GM23248 (cell line): ENCODE data around the gene KRT39.

ENCODE experiments used
- EZH2 ChIP-seq: fragments of 200-600 bp; sonication (generic); IDR thresholded peaks from 2 replicates; pipeline ENCODE4 v1.6.1; 2018; ENCODE audit warnings: antibody characterized with exemption, mild to moderate bottlenecking; ENCODE audit not compliant: insufficient read depth, poor library complexity, severe bottlenecking
- EZH2phosphoT487 ChIP-seq: fragments of 200-600 bp; sonication (generic); IDR thresholded peaks from 2 replicates; pipeline ENCODE4 v1.6.1; 2018; ENCODE audit warnings: antibody characterized with exemption, moderate library complexity, mild to moderate bottlenecking, low read depth; ENCODE audit not compliant: insufficient read depth

DNA sequence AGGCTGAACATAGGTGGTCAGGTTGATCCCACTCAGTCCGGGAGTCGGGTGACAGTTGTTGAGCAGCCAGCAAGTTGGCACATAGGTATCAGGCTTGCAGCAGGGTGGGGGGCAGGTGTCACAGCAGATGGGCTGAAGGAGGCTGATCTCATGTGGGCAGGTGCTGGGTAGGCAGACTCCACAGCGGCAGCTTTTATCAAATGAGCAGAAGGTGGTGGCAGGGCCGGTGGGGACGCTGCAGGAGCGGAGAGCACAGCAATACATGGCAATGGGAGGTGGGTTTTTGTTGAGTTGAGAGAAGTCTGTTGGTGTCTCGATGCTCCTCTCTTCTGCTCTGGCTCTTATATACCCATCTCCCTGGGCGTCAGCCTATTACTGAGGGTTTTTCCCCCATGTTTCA lies 42.1 kb upstream of the KRT39 start, which contains the start of gene KRTAP3-1:
- TF ChIP-seq EZH2 (no peak), EZH2phosphoT487 (no peak)
